HG03460 (cell line): ENCODE data around the gene CTRL.
"Not testable (repeated sequence)": the region's sequence is repeated elsewhere in the genome, so short reads cannot be mapped to it uniquely, and the experiment has no call there.

ENCODE experiments used
- ATAC-seq: cut with Tn5 transposase; IDR thresholded peaks from one replicate; pipeline ENCODE4 v1.9.1; 2021; ENCODE audit not compliant: unreplicated experiment

CTRL gene

GRCh38 chr16:67941469-67942199, 10.0 kb upstream of the CTRL start:
- ATAC-seq, result no peak

DNA sequence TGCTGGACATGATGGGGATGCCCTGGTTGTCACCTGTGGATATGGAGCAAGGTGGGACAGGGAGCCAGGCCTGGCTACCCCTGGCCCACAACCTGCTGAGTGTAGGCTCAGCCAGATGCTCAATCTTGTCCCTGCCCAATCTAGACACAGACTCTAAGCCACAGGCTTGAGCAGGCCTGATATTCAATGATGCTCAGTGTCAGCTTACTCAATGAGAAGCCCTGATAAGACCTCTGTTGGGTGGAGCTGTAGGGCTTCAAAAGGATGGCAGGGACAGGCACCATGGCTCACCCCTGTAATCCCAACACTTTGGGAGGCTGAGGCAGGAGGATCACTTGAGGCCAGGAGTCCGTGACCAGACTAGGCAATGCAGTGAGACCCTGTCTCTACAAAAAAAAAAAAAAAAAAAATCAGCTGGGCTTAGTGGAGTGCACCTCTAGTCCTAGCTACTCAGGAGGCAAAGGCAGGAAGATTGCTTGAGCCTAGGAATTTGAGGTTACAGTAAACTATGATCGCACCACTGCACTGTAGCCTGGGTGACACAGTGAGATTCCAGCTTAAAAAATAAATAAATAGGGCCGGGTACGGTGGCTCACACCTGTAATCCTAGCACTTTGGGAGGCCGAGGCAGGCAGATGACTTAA, 8.9 kb upstream of the CTRL start:
- ATAC-seq, result no peak

DNA sequence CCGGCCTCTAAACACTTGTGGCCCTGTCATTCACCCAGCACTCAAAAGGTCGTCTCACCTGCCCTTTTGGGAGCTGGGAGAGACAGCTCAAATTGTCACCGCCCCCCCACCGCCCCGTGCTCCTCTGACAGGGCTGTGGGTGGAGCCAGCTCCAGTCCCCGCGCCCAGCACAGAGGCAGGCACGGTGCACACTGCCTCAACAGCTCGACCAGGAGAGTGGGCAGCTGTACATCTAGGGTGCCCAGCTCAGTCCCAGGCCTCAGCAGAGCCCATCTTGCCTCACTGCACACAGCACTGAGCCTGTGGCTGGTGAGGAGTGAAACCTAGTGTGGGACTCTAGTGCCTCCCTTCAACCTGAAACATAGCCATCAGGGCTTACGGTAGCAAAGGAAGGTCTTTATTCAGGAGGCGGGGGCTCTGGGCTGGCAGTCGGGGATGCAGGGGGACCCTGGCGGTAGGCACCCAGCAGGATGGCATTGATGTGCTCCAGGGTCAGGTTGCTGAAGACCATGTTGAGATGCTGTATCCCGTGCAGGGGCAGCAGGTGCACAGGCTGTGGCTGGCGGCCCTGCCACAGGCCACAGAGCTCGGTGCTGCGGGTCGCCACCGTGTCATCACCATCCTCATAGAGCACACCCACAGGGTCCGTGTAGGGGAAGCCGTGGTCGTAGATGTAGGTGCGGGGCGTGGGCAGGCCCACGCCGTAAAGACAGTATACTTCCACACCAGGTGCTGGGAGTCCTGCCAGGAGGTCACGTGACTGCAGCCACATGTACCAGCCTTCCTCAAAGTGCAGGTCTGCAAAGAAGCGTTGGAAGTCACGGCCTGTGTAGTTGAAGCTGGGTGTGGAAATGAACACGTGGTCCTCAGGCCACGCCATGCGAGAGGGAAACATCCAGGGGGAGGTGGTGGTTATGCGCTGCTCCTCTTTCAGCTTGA, 8.1 kb upstream of the CTRL start:
- no peak for ATAC-seq

DNA sequence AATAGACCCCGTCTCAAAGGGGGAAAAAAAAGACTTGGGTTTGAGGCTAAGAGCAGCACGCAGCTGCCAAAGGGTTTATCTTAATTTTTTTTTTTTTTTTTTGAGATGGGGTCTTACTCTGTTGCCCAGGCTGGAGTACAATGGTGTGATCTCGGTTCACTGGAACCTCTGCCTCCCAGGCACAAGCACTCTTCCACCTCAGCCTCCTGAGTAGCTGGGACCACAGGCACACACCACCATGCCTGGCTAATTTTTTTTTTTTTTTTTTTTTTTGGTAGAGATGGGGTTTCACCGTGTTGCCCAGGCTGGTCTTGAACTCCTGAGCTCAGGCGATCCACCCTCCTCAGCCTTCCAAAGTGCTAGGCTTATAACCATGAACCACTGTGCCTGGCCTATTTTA, 6.1 kb upstream of the CTRL start:
- not testable (repeated sequence) for ATAC-seq

DNA sequence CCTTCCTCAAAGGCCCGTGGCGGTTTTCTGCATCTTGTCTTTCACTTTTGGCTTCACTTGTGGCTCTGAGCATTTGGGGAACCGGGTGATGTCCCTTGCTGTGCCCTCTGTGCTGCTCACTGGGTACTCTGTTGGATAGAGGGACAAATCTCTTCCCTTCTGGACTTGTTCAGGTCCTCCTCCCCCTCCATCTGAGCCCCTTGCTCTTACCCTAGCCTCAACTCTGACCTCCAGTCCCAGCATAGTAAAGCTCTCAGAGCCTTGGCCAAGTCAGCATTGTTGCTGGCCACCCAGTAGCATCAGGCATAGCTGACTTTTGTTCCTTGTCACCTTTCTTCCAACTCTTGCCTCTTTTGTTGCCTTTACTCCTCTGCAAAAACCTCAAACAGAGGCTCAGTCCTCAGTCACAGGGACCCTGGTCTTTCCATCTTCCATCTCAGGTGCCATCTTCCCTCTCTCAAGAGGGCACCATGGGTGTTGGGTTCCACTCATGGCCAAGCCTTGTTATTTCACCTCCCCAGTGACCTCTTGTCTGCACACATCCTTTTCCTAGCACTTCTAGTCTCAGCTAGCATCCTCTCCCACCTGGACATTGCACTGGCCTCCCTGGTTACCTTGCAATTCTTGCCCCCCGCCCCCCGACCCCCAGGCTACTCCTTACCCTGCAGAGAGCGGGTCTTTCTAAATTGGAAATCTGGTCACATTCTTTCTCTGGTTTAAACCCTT, 5.4 kb upstream of the CTRL start:
- ATAC-seq, result peak; percentile 52

GRCh38 chr16:67936124-67936879, 4.6 kb upstream of the CTRL start, which contains the start of gene PSMB10:
Gene PSMB10, minus strand, starts transcription at chr16:67936850. Its CDS starts 101 bp downstream, at chr16:67936749.
- ATAC-seq, result peak; percentile 2

- ATAC-seq, result peak; percentile 86
These were observed 3.9 kb upstream of the CTRL start for GRCh38 chr16:67935402-67936123.

DNA sequence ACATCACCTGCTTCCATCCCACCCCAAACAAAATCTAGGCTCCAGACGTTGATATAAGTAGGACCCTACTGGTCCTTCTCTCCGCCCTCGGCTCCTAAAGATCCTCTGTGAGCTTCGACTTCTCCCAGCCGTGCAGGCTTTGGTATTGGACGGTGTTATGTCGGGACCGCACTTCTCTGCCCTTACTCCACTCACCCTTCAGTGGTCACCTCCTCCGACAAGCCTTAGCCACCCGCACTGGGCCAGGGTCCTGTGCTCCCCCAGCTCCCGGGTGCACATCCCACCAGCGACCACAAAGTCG, 3.4 kb upstream of the CTRL start:
- no peak for ATAC-seq

- ATAC-seq, result no peak
These were observed 2.8 kb upstream of the CTRL start for GRCh38 chr16:67934306-67935100.

GRCh38 chr16:67933805-67934204, 2.1 kb upstream of the CTRL start:
- no peak for ATAC-seq

DNA sequence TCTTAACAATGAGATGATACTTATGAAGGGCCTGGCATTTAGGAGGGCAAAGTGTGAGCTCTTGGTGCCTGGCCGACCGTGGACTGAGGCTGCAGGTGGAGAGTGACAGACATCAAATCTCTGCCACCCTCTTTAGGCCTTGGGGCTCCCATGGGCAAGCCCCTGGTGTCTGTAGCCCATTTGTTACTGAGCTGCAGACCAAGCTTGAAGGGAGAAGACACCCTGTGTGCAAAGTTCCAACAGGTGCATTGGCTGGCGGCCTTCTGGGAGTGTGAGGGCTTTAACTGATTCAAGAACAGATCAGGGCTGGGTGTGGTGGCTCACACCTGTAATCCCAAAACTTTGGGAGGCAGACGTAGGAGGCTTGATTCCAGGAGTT, 789 bp upstream of the CTRL start:
- ATAC-seq, result no peak

DNA sequence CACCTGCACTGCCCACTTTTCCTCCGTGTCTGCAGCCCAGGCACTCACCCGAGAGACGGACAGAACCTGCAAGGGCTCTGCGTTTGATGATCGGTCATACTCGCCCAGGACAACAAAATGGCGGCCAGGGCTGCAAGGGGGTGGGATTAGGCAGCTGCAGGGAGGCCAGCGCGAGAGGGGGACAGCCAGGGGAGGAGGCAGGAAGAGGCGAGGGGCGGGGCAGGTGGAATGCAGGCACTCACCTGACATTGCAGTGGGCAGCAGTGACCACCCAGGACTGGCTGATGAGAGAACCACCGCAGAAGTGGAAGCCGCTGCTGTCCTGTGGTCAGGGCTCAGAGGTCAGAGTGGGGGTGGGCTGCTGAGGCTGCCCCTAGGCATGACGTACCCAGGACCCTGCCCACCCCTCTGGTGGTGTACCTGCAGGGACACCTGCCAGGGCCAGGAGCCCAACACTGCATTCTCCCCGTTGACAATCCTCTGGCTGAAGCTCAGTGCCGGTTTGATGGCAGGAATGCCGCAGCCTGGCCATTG, 917 bp downstream of the CTRL start:
- no peak for ATAC-seq

GRCh38 chr16:67930191-67930590, 1.5 kb downstream of the CTRL start:
- ATAC-seq, result no peak

GRCh38 chr16:67928561-67929364, 2.9 kb downstream of the CTRL start:
- ATAC-seq, result no peak

DNA sequence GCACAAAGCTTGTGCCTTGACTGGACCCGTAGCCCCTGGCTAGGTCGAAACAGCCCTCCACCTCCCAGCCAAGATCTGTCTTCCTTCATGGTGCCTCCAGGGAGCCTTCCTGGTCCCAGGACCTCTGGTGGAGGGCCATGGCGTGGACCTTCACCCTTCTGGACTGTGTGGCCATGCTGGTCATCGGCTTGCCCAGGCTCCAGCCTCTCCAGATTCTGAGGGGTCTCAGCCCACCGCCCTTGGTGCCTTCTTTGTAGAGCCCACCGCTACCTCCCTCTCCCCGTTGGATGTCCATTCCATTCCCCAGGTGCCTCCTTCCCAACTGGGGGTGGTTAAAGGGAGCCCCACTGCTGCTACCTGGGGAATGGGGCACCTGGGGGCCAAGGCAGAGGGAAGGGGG, 3.5 kb downstream of the CTRL start:
- no peak for ATAC-seq

GRCh38 chr16:67927131-67927941, 4.3 kb downstream of the CTRL start:
- ATAC-seq, result no peak

- no peak for ATAC-seq
These were observed 5.4 kb downstream of the CTRL start for GRCh38 chr16:67926181-67926750.
